Measurements from ENCODE around the gene OGFOD1.

DNA sequence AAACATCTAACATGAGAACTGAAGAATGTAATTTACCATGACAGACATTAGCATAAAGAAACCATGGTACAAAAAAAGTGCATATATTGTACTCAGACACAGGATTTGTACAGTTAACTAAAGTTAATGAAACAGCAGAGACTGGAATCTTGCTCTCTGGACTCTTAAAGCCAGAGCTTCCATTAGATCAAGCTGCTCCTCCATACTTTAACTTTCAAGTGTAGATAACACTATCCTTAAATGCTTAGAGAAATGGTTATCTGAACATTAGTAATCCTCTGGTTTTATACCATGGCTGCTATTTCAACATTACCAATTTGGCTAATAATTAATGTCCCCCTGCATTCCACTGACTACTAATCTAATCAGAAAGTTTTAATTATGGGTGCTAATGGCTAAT, 3.3 kb upstream of the OGFOD1 start:
- TF ChIP-seq, protein P1, sequence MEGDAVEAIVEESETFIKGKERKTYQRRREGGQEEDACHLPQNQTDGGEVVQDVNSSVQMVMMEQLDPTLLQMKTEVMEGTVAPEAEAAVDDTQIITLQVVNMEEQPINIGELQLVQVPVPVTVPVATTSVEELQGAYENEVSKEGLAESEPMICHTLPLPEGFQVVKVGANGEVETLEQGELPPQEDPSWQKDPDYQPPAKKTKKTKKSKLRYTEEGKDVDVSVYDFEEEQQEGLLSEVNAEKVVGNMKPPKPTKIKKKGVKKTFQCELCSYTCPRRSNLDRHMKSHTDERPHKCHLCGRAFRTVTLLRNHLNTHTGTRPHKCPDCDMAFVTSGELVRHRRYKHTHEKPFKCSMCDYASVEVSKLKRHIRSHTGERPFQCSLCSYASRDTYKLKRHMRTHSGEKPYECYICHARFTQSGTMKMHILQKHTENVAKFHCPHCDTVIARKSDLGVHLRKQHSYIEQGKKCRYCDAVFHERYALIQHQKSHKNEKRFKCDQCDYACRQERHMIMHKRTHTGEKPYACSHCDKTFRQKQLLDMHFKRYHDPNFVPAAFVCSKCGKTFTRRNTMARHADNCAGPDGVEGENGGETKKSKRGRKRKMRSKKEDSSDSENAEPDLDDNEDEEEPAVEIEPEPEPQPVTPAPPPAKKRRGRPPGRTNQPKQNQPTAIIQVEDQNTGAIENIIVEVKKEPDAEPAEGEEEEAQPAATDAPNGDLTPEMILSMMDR (conservative IDR thresholded peaks at IDR 0.05; ENCODE audit: low read depth in 2 of 2), result no peak
- TF ChIP-seq, protein P2, sequence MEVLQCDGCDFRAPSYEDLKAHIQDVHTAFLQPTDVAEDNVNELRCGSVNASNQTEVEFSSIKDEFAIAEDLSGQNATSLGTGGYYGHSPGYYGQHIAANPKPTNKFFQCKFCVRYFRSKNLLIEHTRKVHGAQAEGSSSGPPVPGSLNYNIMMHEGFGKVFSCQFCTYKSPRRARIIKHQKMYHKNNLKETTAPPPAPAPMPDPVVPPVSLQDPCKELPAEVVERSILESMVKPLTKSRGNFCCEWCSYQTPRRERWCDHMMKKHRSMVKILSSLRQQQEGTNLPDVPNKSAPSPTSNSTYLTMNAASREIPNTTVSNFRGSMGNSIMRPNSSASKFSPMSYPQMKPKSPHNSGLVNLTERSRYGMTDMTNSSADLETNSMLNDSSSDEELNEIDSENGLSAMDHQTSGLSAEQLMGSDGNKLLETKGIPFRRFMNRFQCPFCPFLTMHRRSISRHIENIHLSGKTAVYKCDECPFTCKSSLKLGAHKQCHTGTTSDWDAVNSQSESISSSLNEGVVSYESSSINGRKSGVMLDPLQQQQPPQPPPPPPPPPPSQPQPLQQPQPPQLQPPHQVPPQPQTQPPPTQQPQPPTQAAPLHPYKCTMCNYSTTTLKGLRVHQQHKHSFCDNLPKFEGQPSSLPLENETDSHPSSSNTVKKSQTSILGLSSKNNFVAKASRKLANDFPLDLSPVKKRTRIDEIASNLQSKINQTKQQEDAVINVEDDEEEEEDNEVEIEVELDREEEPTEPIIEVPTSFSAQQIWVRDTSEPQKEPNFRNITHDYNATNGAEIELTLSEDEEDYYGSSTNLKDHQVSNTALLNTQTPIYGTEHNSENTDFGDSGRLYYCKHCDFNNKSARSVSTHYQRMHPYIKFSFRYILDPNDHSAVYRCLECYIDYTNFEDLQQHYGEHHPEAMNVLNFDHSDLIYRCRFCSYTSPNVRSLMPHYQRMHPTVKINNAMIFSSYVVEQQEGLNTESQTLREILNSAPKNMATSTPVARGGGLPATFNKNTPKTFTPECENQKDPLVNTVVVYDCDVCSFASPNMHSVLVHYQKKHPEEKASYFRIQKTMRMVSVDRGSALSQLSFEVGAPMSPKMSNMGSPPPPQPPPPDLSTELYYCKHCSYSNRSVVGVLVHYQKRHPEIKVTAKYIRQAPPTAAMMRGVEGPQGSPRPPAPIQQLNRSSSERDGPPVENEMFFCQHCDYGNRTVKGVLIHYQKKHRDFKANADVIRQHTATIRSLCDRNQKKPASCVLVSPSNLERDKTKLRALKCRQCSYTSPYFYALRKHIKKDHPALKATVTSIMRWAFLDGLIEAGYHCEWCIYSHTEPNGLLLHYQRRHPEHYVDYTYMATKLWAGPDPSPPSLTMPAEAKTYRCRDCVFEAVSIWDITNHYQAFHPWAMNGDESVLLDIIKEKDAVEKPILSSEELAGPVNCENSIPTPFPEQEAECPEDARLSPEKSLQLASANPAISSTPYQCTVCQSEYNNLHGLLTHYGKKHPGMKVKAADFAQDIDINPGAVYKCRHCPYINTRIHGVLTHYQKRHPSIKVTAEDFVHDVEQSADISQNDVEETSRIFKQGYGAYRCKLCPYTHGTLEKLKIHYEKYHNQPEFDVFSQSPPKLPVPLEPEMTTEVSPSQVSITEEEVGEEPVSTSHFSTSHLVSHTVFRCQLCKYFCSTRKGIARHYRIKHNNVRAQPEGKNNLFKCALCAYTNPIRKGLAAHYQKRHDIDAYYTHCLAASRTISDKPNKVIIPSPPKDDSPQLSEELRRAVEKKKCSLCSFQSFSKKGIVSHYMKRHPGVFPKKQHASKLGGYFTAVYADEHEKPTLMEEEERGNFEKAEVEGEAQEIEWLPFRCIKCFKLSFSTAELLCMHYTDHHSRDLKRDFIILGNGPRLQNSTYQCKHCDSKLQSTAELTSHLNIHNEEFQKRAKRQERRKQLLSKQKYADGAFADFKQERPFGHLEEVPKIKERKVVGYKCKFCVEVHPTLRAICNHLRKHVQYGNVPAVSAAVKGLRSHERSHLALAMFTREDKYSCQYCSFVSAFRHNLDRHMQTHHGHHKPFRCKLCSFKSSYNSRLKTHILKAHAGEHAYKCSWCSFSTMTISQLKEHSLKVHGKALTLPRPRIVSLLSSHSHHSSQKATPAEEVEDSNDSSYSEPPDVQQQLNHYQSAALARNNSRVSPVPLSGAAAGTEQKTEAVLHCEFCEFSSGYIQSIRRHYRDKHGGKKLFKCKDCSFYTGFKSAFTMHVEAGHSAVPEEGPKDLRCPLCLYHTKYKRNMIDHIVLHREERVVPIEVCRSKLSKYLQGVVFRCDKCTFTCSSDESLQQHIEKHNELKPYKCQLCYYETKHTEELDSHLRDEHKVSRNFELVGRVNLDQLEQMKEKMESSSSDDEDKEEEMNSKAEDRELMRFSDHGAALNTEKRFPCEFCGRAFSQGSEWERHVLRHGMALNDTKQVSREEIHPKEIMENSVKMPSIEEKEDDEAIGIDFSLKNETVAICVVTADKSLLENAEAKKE (CRISPR knock-in tag; IDR thresholded peaks at IDR 0.05), result no peak
- TF ChIP-seq STAT1 (IDR thresholded peaks at IDR 0.05; ENCODE audit: unreplicated experiment), result no peak
- TF ChIP-seq, protein P3, sequence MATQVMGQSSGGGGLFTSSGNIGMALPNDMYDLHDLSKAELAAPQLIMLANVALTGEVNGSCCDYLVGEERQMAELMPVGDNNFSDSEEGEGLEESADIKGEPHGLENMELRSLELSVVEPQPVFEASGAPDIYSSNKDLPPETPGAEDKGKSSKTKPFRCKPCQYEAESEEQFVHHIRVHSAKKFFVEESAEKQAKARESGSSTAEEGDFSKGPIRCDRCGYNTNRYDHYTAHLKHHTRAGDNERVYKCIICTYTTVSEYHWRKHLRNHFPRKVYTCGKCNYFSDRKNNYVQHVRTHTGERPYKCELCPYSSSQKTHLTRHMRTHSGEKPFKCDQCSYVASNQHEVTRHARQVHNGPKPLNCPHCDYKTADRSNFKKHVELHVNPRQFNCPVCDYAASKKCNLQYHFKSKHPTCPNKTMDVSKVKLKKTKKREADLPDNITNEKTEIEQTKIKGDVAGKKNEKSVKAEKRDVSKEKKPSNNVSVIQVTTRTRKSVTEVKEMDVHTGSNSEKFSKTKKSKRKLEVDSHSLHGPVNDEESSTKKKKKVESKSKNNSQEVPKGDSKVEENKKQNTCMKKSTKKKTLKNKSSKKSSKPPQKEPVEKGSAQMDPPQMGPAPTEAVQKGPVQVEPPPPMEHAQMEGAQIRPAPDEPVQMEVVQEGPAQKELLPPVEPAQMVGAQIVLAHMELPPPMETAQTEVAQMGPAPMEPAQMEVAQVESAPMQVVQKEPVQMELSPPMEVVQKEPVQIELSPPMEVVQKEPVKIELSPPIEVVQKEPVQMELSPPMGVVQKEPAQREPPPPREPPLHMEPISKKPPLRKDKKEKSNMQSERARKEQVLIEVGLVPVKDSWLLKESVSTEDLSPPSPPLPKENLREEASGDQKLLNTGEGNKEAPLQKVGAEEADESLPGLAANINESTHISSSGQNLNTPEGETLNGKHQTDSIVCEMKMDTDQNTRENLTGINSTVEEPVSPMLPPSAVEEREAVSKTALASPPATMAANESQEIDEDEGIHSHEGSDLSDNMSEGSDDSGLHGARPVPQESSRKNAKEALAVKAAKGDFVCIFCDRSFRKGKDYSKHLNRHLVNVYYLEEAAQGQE (IDR thresholded peaks at IDR 0.05; ENCODE audit: unreplicated experiment), result no peak
- no peak for TF ChIP-seq EZH2 (IDR thresholded peaks at IDR 0.05; ENCODE audit: low read depth, unreplicated experiment)
- no peak for TF ChIP-seq EZH2phosphoT487 (IDR thresholded peaks at IDR 0.05; ENCODE audit: unreplicated experiment)
- no peak for TF ChIP-seq JUNB (IDR thresholded peaks at IDR 0.05; ENCODE audit: unreplicated experiment)
